Keratinocyte (primary cell): ENCODE results near the gene LIPT2. TPM values are rescaled to one million over a fixed set of nuclear protein-coding genes. Genes with fewer than 3 reads are reported as not detected.

Experiments used
- DNase-seq: peaks from one replicate; pipeline ENCODE4 v3.0.0-alpha.2; 2011; ENCODE audit warnings: low read depth, missing footprints, low spot score
- FAIRE-seq: peaks from 2 replicates; lab custom pipeline; 2011; peaks lifted over from hg19 to GRCh38; lab: Jason Lieb, UNC
- H2AFZ ChIP-seq: 2 replicates; pipeline ENCODE4 v1.6.0; 2012; ENCODE audit warnings: low read length, control low read depth, inconsistent platforms; ENCODE audit not compliant: control insufficient read depth
- H3K27ac ChIP-seq: 2 replicates; pipeline ENCODE4 v1.5.1; 2011; ENCODE audit warnings: low read length; ENCODE audit not compliant: control insufficient read depth, insufficient read depth
- H3K27me3 ChIP-seq: 3 replicates; pipeline ENCODE4 v1.6.0; 2011; ENCODE audit warnings: low read length; ENCODE audit not compliant: control insufficient read depth, insufficient read depth; ENCODE audit errors: extremely low read depth
- H3K36me3 ChIP-seq, 2 experiments: 2 replicates in 1 of 2; 3 replicates in 1 of 2; pipeline ENCODE4 v1.5.1; 2011; ENCODE audit warnings: low read length in 2 of 2, mild to moderate bottlenecking in 1 of 2; ENCODE audit not compliant: control insufficient read depth in 2 of 2, insufficient read depth in 2 of 2; ENCODE audit errors: extremely low read depth in 1 of 2
- H3K4me1 ChIP-seq: 3 replicates; pipeline ENCODE4 v1.5.1; 2011; ENCODE audit warnings: low read length; ENCODE audit not compliant: control insufficient read depth, insufficient read depth; ENCODE audit errors: extremely low read depth
- H3K4me2 ChIP-seq: 3 replicates; pipeline ENCODE4 v1.6.0; 2011; ENCODE audit warnings: low read depth, low read length; ENCODE audit not compliant: control insufficient read depth, insufficient read depth; ENCODE audit errors: extremely low read depth
- H3K4me3 ChIP-seq, 3 experiments: fragments of 200-600 bp in 1 of 3; sonication (generic) in 1 of 3; 2 replicates in 2 of 3; 3 replicates in 1 of 3; pipeline ENCODE4 v1.5.1; 2011 to 2016; ENCODE audit warnings: low read length in 3 of 3, mild to moderate bottlenecking in 3 of 3, control low read depth in 2 of 3, inconsistent platforms in 1 of 3, low read depth in 1 of 3, mixed read lengths in 1 of 3, mixed run types in 1 of 3, moderate library complexity in 1 of 3; ENCODE audit not compliant: control insufficient read depth in 2 of 3, insufficient read depth in 2 of 3; ENCODE audit errors: extremely low read depth in 1 of 3
- H3K79me2 ChIP-seq: 2 replicates; pipeline ENCODE4 v1.6.0; 2012; ENCODE audit warnings: low read length; ENCODE audit not compliant: control insufficient read depth, insufficient read depth
- H3K9ac ChIP-seq: 3 replicates; pipeline ENCODE4 v1.6.0; 2011; ENCODE audit warnings: low read length; ENCODE audit not compliant: control insufficient read depth, insufficient read depth; ENCODE audit errors: extremely low read depth
- H3K9me1 ChIP-seq: 3 replicates; pipeline ENCODE4 v1.6.0; 2011; ENCODE audit warnings: low read length; ENCODE audit not compliant: control insufficient read depth, insufficient read depth; ENCODE audit errors: extremely low read depth
- H3K9me3 ChIP-seq: 2 replicates; pipeline ENCODE4 v1.5.1; 2012; ENCODE audit warnings: low read depth, low read length; ENCODE audit not compliant: control insufficient read depth
- H4K20me1 ChIP-seq: 3 replicates; pipeline ENCODE4 v1.6.0; 2011; ENCODE audit warnings: low read length; ENCODE audit not compliant: control insufficient read depth, insufficient read depth; ENCODE audit errors: extremely low read depth
- CTCF ChIP-seq, 3 experiments: IDR thresholded peaks in 1 of 3; conservative IDR thresholded peaks in 1 of 3; optimal IDR thresholded peaks in 1 of 3; 2 replicates in 2 of 3; 3 replicates in 1 of 3; pipeline versions ENCODE3 to v1.5.1; 2011; ENCODE audit warnings: low read length in 3 of 3, mild to moderate bottlenecking in 3 of 3, moderate library complexity in 2 of 3, control low read depth in 1 of 3, inconsistent platforms in 1 of 3; ENCODE audit not compliant: insufficient read depth in 2 of 3; ENCODE audit errors: extremely low read depth in 1 of 3
- EZH2 ChIP-seq: IDR thresholded peaks from one replicate; pipeline ENCODE4 v1.6.1; 2012; ENCODE audit warnings: inconsistent platforms, mild to moderate bottlenecking, low read length, moderate library complexity
- dilution Hi-C: fragments of 300-500 bp; cut with MboI; formaldehyde crosslinking; loops from one replicate; pipeline ENCODE4 v1.7.0; 2020; ENCODE audit warnings: low sequenced_read_pairs; ENCODE audit not compliant: extremely low pct_ligation_motif_present
- polyA minus RNA-seq, 3 experiments: library from RNA; depleted of rRNA, polyadenylated mRNA; stranded (reverse); fragments of >200 nt; gene quantifications; 1 replicate in 1 of 3; 2 replicates in 1 of 3; 3 replicates in 1 of 3; pipeline ENCODE4 v1.2.3, GENCODE V29; 2011
- polyA plus RNA-seq, 5 experiments: library from polyadenylated mRNA; depleted of rRNA in 3 of 5; stranded (reverse) in 3 of 5; stranded (forward) in 1 of 5; unstranded in 1 of 5; fragments of >200 nt; gene quantifications; 1 replicate in 1 of 5; 2 replicates in 3 of 5; 3 replicates in 1 of 5; pipeline versions ENCODE4 v1.2.1 to v1.2.3, GENCODE V29; 2011 to 2012; ENCODE audit warnings: missing spikeins in 2 of 5, low read depth in 1 of 5, low replicate concordance in 1 of 5

Gene LIPT2
- 1.2 to 2.6 TPM (median 2.3 TPM) in 3 replicates for polyA plus RNA-seq
- polyA plus RNA-seq (2011; ENCODE audit: low read depth) = 0.35 TPM
- polyA plus RNA-seq (2011; cell fraction: cytosol; rRNA removed) = 0.82 and 1.3 TPM in 2 replicates
- 0.97 and 1.0 TPM in 2 replicates for polyA plus RNA-seq (2011; cell fraction: nucleus; rRNA removed)
- polyA plus RNA-seq (2012; ENCODE audit: low replicate concordance) = 0.56 and 1.8 TPM in 2 replicates
- 1.3 to 8.3 TPM (median 5.0 TPM) in 3 replicates for polyA minus RNA-seq
- polyA minus RNA-seq (2011; cell fraction: cytosol; rRNA and poly(A)+ RNA removed) = not detected
- polyA minus RNA-seq (2011; cell fraction: nucleus; rRNA and poly(A)+ RNA removed) = not detected in 2 replicates

- Histone ChIP-seq H2AFZ (peak within 1 kb of the TSS; percentile 82), H4K20me1 (no peaks in the 10 kb centered on the region), H3K4me2 (peak within 1 kb of the TSS; percentile 96), H3K4me3 (peak within 1 kb of the TSS; percentile 59 to 80 (median 78)), H3K9me1 (no peaks in the 10 kb centered on the region), H3K9me3 (no peaks in the 10 kb centered on the region), H3K27me3 (no peaks in the 10 kb centered on the region), H3K4me1 (peaks cover 9% of the 10 kb centered on the region), H3K79me2 (no peaks in the 10 kb centered on the region), H3K36me3 (no peaks in the 10 kb centered on the region), H3K9ac (peak within 1 kb of the TSS; percentile 90), H3K27ac (peak within 1 kb of the TSS; percentile 89)
- DNase-seq (peak; percentile 69), FAIRE-seq (no peak)
- no peak for TF ChIP-seq EZH2
- TF ChIP-seq CTCF (optimal IDR thresholded peaks at IDR 0.05 in 1 of 3, IDR thresholded peaks at IDR 0.05 in 1 of 3, conservative IDR thresholded peaks at IDR 0.05 in 1 of 3; ENCODE audit: extremely low read depth in 1 of 3, insufficient read depth in 2 of 3, low read length in 3 of 3) = no peak
- dilution Hi-C loops = loop anchor here (5.0 kb wide), 1 partner anchor 54 kb away; no protein-coding TSS in a partner anchor
These were observed at the start of gene LIPT2 for GRCh38 chr11:74492974-74493790. Gene LIPT2, minus strand, starts transcription at chr11:74493724. Its CDS starts 21 bp downstream, at chr11:74493703.

GRCh38 chr11:74541466-74541865 is 47.9 kb upstream of the LIPT2 start:
- H3K4me1 ChIP-seq = no peaks in the 10 kb centered on the region
- no peaks in the 10 kb centered on the region for H3K36me3 ChIP-seq
- no peak overlapping the region for H3K4me2 ChIP-seq
- dilution Hi-C loops = no loop called here
- H3K9me1 ChIP-seq = no peaks in the 10 kb centered on the region
- peaks cover 2% of the 10 kb centered on the region for H3K9me3 ChIP-seq
- H3K27ac ChIP-seq = no peak overlapping the region
- H3K4me3 ChIP-seq = no peak overlapping the region
- TF ChIP-seq CTCF (optimal IDR thresholded peaks at IDR 0.05 in 1 of 3, IDR thresholded peaks at IDR 0.05 in 1 of 3, conservative IDR thresholded peaks at IDR 0.05 in 1 of 3; ENCODE audit: extremely low read depth in 1 of 3, insufficient read depth in 2 of 3, low read length in 3 of 3) (no peak), EZH2 (no peak)
- peaks cover 18% of the 10 kb centered on the region for H3K27me3 ChIP-seq
- H3K9ac ChIP-seq = no peak overlapping the region
- DNase-seq = no peak
- H2AFZ ChIP-seq = no peak overlapping the region
- FAIRE-seq = no peak
- H3K79me2 ChIP-seq = no peaks in the 10 kb centered on the region
- H4K20me1 ChIP-seq = no peaks in the 10 kb centered on the region
